Measurements from ENCODE around the gene ZSWIM1.

The ZSWIM1 gene

GRCh38 chr20:45918182-45918737 lies 37.2 kb downstream of the ZSWIM1 start:
- DNase-seq (ENCODE audit: low read depth), result peak; percentile 71
- TF ChIP-seq, protein P1, sequence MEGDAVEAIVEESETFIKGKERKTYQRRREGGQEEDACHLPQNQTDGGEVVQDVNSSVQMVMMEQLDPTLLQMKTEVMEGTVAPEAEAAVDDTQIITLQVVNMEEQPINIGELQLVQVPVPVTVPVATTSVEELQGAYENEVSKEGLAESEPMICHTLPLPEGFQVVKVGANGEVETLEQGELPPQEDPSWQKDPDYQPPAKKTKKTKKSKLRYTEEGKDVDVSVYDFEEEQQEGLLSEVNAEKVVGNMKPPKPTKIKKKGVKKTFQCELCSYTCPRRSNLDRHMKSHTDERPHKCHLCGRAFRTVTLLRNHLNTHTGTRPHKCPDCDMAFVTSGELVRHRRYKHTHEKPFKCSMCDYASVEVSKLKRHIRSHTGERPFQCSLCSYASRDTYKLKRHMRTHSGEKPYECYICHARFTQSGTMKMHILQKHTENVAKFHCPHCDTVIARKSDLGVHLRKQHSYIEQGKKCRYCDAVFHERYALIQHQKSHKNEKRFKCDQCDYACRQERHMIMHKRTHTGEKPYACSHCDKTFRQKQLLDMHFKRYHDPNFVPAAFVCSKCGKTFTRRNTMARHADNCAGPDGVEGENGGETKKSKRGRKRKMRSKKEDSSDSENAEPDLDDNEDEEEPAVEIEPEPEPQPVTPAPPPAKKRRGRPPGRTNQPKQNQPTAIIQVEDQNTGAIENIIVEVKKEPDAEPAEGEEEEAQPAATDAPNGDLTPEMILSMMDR (IDR thresholded peaks at IDR 0.05; ENCODE audit: low read length, missing control alignments), result no peak
- no peak overlapping the region for H3K4me3 ChIP-seq (replicated peaks; ENCODE audit: low read depth, low read length)

GRCh38 chr20:45918779-45919537 lies 37.9 kb downstream of the ZSWIM1 start:
- DNase-seq (ENCODE audit: low read depth), result no peak
- no peak overlapping the region for H3K4me3 ChIP-seq (replicated peaks; ENCODE audit: low read depth, low read length)
- TF ChIP-seq, protein P1 (IDR thresholded peaks at IDR 0.05; ENCODE audit: low read length, missing control alignments), result no peak

DNA sequence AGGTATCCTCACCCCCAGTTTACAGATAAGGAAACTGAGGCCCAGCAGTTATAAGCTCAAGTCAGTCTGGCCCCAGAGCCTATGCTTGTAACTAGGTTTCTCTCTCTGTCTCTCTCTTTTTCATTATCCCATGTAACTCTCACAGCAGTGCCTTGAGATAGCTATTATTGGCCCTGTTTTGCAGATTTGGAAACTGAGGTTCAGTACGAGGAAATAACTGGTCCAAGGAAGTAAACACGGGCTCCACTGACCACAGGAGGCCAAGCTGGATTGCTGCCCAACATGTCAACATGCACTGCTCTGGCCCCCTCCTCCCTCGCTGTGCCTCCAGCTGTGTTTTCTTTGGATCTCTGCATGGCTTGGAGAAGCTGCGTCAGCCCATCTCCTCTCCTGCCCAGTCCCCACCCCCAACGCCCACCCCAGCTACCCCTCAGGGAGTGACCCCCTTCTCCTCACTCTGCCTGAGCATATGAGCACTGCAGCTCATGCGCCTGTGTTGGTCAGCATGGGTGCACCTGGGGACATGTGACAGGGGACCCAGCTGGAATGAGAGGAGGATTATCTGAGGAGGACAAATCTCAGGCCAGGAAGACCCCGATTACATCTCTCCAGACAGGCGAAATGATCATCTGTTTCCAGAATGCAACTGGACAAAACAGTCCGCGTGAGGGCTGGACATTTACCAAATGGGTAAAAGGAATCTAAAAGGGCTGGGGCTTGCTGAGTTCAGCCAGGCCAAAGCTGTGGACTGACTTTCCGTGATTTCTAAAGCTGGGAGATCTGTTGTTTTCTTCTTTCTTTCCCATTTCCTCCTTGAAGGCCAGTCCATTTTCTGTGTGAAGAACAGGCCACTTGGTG lies 38.7 kb downstream of the ZSWIM1 start:
- no peak overlapping the region for H3K4me3 ChIP-seq (replicated peaks; ENCODE audit: low read depth, low read length)
- peak; percentile 93 for DNase-seq (ENCODE audit: low read depth)
- TF ChIP-seq, protein P1 (IDR thresholded peaks at IDR 0.05; ENCODE audit: low read length, missing control alignments), result no peak

- no peak overlapping the region for H3K4me3 ChIP-seq (replicated peaks; ENCODE audit: low read depth, low read length)
- TF ChIP-seq, protein P1 (IDR thresholded peaks at IDR 0.05; ENCODE audit: low read length, missing control alignments), result no peak
Measured at GRCh38 chr20:45920462-45921336, 39.7 kb downstream of the ZSWIM1 start.

GRCh38 chr20:45921337-45922189 lies 40.5 kb downstream of the ZSWIM1 start:
- no peak overlapping the region for H3K4me3 ChIP-seq (replicated peaks; ENCODE audit: low read depth, low read length)
- DNase-seq (ENCODE audit: low read depth), result no peak

More at GRCh38 chr20:45920462-45921336, 39.7 kb downstream of the ZSWIM1 start:
- DNase-seq (ENCODE audit: low read depth), result no peak

More at GRCh38 chr20:45921337-45922189, 40.5 kb downstream of the ZSWIM1 start:
- TF ChIP-seq, protein P1 (IDR thresholded peaks at IDR 0.05; ENCODE audit: low read length, missing control alignments), result no peak
